Stimulated activated CD4-positive, alpha-beta T cell treated with anti-CD3 and anti-CD28 coated beads, Interleukin-15, amount 100 ng/mL, for 24 hours (primary cell): ENCODE measurements around the gene CDH4.

ENCODE experiments used
- DNase-seq: peaks from one replicate; pipeline ENCODE4 v3.0.0-alpha.2; 2020

Gene CDH4

DNA sequence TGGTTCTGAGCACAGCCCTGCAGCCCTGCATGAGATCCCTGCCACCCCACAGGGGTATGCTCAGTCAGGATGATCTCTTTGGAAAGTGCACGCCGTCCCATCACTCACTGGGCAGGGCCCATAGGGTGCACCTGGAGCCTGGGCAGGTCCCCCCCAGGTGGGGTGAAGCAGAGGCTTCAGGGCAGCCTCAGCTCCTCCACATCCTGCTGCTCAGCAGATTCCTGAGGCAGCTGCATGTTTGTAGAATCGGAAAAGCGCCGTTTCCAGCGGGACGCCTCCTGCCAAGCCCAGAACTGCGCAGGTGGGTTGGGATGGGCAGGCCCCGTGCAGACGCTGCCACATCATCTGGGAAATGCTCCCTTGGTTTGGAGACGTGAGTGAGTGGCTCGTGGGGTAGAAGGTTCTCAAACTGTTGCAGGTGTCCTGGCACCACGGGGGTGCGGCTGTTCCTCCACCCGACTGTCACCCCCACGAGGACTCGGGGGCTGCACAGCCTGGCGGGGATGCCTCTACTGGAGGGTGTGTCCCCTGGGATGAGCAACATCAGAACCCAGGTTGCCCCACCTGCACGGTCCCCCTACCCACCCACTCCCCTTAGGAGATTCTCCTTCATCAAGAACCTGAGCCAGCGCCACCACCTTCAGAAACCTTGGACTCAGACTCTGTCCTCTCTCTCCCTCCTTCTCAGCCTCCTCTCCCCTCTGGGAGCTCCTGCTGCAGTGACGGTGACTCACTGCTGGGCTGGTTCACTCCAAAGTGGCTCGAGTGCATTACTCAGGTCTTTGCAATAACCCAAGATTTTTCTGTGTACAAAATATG lies 479.5 kb downstream of the CDH4 start:
- DNase-seq = no peak

DNA sequence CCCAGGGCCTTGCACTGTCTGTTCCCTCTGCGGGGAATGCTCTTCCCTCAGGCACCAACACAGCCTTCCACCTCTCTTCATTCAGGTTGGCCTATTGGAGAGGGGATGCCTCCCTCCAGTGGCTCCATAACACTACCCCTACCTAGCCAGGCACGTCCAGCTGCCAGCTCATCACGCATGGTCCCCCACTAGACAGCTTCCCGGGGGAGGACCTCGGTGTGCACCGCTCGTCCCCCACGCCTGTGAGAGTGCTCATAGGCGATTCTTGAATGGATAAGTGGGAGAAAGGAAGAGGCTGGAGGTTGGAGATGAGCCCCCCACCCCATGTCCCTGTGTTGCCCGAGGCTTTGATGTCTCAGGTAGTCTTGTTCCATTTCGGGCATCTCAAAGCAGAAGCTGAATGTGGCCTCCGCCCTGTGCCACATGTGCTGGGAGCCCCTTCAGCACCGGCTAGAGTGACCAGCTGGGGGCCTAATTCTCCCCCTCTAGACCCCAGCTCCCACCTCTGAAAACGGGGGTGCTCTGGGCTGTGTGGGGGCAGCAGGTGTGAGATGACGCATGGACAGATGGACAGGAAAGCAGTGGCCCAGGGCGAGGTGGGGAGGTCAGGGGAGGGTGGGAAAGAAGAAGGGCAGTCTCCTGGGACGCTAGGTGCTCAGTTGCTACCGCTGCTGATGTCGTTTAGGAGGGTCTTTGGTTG lies 480.6 kb downstream of the CDH4 start:
- no peak for DNase-seq

DNA sequence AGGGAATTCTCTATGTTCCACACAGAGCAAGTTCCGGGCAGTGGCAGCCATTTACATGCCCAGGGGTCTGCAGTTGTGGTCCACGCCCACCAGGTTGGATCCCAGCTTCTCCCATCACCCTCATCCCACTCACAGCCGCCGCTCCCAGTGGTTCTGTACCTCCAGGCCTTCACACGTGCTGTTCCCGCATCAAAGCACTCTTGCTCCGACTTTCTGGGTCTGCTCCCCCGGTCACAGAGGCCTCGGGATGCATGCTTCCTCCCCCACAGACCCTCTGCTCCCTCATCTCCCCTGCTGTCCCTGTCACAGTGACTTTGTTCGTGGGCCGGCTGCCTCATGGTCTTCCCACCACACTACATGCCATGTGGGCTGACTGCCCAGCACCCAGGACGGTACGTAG lies 481.2 kb downstream of the CDH4 start:
- no peak for DNase-seq

DNA sequence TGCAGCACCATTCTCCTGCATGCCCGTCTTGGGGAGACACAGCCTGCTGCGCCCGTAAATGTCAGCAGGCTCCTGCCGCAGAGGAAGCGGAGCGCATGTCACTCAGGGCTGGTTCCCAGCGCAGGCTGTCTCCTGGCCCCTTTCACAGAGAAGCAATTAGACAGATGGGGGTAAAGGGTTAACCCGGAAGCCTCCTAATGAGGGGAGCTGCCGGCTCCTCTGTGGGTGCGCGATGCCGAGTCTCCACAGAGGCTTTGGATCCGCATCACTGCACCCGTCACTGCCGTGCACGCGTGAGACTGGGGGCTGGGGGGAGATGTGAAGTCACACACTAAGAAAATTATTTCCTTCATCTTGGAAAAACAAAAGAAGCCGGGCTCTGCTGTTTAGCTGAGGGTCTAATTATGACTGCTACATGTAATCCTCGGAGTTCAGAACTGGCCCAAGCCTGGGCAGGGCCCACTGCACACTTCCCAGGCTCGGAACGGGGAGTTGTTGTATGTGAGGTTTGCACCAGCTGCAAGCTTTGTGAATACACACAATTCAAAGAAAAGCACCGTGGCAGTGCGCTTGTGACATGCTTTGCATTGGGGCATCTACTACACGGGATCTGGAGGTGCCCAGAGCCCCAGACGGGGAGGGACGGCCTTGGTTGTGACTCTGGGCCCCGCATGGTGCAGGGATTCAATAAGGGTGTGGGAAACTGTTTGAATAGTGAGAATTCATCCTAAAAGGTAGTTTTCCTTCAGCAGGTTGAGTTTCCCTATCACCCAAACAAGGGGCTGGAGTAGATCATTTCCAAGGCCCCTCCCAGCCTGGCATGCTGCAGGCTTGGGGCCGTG lies 482.1 kb downstream of the CDH4 start:
- DNase-seq = no peak

DNA sequence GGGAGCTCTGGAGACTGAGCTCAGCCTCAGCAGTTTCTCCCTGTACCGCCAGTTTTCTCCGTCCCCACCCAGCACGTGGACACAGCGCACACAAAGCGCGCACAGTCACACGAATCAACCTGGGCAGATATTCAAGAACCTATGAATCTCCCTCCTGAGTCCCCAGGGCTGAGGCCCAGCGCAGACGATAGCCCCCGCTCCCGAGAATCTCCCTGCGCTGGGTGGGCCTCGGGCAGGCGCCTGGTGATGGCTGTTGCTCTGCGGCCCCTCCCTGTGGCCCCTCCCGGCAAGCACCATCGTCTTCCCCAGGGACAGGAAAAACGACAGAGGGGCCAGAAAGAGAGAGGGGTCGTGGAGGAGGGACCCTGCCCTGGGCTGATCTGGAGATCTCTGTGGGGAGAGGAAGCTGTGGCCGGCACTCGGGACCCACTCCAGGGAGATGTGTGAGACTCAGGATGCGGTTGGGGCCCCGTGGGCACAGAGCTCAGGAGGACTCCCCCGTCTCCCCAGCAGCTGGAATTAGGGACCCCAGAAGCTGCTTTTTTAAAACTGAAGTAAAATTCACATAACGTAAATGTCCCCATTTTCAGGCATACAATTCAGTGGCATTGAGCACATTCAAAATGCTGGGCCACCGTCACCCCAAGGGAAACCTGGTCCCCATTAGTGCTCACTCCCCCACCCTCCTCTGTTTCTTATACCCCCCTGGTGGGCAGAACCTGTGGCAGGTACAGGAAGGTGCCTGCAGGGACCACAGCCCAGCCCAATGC lies 482.9 kb downstream of the CDH4 start:
- no peak for DNase-seq

DNA sequence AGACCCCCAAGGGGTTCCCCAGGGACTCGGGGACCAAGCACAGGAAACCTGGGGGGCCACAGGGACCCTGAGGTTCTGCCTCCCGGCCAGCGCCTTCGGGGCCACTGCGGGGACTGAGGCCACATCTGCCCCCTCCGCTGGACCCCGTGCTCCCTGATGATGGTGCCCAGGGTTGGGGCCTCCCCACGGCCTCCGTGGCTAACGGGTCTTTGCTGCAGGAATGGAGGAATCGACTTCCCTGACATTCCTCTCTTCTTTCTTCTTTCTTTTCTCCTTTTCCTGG lies 483.4 kb downstream of the CDH4 start:
- DNase-seq = no peak

DNA sequence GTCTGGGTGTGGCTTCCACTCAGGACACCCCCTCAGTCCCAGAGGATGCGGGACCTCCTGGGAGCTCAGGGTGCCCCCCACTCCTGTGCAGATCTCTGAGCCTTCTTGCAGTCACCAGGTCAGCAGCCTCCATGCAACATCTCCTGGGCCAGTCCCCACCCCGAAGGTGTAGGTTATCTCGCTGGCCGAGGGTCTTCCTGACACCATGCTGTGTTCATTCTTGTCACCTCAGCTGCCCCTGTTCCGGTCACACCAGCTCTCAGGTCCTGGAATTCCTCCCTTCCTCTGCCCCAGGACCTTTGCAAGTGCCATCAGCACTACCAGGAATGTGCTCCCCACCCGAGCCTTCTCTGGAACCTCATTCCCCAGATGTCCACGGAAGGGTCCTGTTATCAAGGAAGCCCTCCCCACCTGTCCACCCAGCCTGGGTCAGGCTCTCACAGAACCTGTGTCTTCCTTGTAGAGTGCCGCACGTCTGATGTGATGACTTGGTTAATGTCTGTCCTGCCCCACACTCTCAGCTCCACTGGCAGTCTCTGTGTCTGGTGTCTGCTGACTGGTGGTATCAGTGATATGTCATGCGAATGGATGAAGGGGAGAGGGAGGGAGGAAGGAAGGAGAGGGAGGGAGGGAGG lies 484.1 kb downstream of the CDH4 start:
- no peak for DNase-seq

DNA sequence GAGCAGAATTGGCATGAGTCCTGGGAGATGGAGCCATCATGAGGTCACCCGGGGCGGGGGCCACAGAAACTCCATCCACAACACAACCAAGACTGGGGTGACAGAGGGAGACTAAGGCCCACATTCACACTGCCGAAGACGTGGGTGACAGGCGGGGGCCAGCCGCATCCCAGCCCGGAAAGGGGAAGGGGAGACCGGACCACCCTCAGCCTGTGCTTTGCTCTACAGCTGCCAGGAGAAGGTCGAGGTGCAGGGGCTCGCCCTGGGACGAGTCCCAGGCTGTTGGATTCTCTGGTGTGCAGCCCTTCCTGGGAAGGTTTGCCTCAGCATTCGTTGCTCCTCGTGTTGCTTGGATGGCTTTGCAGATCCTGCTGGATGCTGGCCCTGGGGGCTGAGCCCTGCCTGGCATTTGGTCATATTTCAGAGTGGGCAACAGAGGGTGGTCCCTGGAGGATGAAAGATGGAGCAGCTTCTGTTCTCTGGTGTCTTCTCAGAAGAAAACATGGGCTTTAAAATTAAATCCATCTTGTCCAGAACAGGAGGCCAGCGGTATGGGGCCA lies 484.8 kb downstream of the CDH4 start:
- no peak for DNase-seq

DNA sequence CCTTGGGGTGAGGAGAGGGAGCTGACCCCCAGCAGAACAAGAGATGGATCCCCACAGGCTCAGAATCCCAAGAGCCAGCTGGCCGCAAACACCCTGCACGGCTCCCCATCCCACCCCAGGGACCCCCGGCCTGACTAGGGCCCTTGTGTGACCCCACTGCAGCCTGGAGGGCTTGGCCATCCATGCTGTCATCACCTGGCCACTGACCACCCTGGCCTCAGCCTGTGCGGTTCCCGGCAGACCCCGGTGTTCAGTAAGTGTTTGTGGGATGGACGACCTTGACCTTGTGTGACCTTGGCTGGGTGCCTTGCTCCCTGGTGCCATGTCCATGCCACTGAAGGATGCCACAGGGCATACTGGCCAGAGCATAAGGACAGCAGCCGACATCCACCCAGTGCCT lies 485.3 kb downstream of the CDH4 start:
- DNase-seq = no peak

DNA sequence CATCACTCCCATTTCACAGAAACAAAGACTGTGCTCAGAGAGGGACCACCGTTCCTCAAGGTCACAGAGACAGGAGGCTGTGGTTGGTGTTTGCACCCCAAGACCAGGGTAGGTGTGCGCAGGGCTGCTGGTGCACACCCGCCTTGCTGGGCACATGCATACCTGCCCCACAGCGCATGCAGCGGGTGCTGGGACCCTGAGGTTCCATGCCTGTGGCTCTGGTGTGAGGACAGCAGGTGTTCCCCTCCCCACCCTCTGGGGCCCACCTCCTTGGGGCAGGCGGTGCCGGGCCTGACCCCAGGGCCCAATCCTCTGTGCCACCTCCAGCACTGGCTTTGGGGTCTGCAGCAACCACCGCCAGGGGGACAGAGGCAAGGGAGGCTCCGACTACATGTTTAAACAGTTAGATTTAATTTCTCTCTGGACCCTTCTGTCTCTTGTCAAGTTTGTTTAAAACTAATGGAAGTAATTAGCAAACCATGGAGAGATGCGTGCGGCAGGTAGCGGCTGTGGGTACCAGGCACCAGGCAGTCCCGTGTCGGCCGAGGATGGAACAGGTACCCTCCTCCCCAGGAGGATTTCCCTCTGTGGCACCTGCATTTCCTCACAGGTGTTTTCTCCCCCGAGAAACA lies 485.9 kb downstream of the CDH4 start:
- DNase-seq = no peak

DNA sequence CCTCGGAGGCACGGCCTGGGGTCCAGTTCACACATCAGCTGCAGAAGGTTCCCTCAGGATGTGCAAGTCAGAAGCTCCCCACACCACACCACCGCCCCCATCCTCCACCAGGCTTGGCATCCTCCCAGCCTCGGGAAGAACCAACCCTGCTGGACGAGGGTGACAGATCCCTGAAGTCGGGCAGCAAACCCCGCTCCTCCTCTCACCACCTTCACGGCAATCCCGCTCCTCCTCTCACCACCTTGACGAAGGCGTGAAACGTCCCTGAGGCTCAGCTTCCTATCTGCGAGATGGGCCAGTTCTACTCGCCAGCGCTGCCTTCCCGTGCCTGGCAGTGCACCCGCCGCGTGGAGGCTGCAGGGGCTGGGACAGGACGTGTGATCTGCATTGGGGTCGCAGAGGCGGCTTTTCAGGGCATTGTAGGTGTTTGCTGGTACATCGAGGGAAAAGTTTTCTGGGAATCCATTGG lies 486.6 kb downstream of the CDH4 start:
- no peak for DNase-seq

DNA sequence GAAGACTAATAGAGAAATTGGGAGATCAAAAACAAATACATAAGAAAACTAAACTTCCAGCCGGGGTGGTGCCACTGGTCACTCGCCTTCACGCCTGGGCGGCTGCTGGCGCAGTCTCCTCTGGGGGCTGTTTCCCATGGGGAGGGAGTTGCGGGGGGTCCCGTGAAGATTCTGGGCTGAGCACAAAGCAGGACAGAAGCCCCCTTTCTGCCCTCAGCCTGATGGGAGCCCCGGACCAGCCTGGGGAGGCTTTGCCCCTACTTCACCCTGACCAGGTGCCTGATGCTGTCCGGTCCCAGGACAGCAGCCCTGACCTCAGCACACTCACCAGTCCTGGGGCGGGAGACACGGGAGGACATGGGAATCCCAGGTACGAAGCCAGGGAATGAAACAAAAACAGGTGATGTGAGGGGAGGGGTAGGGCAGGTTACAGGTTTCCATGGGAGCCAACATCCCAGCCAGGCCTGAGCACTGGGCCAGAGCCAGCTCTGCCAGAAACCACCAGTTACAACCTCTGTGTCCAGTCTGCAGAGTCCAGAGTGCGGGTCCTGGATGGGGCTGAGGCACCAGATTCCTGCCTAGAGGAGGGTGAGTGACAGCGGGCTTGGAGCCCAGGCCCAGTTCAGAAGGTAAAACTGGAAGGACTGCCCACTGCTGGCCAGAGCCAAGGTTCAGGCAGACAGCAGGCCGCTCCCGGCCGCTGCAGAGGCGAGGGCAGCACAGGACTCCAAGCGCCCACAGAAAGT lies 487.2 kb downstream of the CDH4 start:
- DNase-seq = no peak

DNA sequence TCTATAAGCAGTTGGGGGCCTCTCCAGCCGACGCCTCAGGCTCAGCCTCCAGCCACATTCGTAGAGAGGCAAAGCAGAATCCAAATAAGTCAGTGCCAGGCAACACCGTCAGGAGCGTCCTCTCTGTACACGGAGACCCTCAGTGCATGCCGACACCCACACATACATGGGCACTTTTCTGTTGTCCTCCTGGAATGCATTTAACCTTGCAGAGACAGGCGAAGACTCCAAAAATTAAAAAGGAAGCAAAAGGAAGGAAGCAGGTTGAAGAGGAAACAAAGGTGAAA lies 487.7 kb downstream of the CDH4 start:
- no peak for DNase-seq

DNA sequence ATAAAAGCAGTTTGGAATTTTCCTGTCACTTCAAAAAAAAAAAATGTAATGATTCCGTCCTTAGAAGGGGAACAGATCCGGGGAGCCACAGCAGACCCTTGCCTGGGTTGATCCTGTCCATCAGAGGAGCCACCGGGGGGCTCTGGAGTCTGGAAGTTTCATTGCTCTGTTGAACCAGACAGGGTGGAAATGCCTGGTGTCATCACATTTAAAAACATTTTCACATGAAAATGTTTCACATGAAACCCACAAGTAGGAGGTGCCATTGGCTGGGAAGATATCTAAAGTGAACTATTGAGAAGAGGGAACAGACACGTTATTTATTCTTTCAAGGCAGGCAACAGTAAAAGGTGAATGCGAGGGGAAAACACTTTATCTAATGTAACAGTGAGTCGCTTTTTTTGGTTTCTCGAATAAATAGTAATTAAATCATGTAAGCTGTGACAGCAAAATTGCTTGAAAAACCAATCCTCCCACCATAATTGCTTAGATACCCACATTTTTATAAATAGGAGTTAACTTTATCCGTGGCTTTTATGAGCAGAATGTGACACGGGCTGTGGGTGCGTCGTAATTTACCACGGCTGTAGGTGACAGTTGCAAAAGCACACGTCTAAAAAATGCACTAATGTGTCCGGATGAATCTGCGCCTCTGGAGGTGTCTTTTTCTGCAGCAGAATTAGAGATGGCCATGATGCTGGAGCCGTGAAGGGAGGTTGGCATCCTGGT lies 490.2 kb downstream of the CDH4 start:
- DNase-seq = no peak

DNA sequence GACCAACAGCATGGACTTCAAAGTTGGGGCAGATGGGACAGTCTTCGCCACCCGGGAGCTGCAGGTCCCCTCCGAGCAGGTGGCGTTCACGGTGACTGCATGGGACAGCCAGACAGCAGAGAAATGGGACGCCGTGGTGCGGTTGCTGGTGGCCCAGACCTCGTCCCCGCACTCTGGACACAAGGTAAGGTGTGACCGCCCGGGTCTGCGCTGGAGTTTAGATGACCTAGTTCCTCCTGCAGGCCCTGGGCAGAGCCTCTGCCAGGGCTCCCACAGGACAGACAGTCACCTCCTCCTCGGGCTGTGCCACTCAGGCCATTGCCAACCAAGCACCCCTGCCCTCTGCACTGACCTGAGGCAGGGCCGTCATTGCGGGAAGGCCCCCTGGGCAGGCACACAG lies 491.5 kb downstream of the CDH4 start:
- DNase-seq = no peak

DNA sequence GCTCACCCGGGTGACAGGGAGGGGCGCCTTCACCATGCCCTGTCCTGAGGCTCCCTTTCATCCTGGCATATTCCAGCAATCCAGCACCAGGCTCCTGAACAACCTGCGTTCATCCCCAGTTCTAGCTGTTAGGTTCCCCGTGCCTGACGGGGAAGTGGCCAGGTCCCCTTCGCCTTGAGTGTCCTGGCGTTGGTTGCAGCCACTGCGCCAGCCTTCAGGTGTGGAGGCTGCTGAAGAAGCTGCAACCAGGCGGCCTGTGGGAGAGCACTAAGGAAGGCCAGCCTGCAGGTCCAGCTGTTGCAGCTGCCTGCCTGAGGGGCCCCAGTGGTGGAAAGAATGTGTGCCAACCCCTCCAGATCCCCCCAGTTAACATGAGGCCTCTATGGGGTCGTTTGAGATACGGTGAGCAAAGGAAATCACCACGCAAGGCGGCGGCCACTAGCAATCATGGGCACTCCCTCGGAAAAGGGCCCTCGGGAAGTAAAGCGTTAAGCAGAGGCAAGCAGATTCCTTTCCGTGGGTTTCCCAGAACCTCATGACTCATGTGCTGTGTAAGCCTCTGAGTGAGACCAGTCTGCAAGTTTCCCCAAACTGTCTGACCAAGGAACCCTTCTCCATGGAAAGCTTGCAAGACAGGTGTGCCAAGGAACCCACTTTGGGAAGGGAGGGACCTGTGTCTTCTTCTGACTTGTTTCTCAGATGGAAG lies 492.8 kb downstream of the CDH4 start:
- DNase-seq = no peak

DNA sequence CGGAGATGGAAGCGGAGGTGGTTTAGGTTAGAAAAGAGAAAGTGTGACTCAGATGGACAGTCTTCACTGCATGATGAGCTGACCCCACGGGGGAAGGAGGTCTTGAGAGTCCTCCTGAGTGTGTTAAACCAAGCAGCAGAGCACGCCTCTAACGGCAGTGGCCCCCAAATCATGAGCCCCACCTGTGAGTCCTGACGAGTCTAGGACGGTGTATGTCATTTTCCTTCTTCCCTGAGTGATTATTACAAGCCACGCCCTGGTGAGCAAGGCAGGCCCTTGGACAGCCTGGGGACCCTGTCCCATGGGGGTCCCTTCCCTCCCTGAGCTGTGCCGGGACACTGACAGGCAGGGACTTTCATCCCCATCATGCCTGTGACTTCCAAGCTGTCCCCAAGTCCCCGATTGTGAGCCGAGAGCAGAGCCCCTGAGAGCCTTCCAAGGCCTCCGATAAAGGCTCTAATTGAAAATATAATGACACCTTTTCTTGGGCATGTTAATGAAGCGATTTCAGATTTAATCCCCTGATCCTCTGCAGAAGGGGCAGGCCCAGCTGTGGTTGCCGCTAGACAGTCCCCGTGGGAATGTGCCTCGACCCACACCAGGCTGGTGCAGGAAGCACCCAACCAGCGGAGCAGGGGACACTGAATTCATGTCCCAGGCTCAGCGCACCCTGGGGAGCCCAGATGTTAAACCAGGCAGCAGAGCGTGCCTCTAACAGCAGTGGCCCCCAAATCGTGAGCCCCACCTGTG lies 493.5 kb downstream of the CDH4 start:
- no peak for DNase-seq

DNA sequence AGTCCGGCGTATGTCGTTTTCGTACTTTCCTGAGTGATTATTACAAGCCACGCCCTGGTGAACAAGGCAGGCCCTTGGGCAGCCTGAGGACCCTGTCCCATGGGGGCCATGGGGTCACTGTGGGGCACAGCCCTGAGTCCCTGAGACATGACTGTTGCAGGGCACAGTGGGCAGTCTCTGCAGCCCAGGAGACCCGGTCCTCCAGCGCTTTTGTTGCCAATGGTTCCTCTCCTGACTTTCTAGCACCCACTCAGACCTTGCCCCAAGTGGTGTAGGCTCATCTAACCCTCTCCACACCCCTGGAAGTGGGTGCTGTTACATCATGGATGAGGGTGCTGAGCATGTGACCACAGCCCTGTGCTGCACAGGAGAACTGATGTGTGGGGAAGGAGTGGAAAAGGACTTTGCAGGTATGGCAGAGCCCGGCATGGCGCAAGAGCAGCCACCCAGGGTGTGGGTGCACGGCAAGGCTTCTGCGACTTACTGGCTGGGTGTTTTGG lies 494.1 kb downstream of the CDH4 start:
- DNase-seq = no peak

DNA sequence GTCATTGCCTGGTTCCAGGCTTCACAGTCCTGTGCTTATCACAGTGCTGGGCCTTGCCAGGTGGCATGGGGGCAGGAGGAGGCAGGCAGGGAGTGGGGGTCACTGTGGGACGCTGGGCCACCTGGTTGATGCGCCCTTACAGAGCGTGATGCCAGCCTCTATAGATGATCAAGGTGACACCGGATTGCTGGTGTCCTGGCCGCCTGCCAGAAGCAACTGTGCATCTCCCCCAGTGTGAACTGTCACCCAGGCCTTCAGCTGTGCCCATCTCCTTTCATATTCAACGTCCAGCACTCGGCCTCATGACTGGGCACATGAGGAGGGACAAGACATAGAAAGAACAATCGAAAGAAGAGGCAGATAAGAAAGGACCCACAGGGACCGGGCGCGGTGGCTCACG lies 494.7 kb downstream of the CDH4 start:
- DNase-seq = no peak
